ENCODE data around the gene MYO5C.

DNA sequence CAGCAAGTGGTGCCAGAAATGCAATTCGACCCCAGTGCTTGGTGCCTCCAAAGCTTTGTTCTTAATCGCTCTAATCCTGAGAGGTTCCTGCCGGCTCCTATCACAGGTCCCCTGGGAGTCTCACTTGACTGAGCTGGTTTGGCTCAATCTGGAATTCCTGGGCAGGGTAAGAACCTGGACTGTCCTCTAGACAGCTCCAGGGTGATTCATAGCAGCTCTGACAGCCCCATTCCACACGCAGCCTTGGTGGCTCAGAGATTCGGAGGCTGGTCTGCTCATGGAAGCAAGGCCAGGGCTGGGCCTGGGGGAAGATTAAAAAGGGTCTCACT lies 37.9 kb downstream of the MYO5C start:
- TF ChIP-seq, protein P1, sequence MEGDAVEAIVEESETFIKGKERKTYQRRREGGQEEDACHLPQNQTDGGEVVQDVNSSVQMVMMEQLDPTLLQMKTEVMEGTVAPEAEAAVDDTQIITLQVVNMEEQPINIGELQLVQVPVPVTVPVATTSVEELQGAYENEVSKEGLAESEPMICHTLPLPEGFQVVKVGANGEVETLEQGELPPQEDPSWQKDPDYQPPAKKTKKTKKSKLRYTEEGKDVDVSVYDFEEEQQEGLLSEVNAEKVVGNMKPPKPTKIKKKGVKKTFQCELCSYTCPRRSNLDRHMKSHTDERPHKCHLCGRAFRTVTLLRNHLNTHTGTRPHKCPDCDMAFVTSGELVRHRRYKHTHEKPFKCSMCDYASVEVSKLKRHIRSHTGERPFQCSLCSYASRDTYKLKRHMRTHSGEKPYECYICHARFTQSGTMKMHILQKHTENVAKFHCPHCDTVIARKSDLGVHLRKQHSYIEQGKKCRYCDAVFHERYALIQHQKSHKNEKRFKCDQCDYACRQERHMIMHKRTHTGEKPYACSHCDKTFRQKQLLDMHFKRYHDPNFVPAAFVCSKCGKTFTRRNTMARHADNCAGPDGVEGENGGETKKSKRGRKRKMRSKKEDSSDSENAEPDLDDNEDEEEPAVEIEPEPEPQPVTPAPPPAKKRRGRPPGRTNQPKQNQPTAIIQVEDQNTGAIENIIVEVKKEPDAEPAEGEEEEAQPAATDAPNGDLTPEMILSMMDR (conservative IDR thresholded peaks at IDR 0.05; ENCODE audit: low read length): no peak
- no peak for TF ChIP-seq EZH2phosphoT487 (IDR thresholded peaks at IDR 0.05; ENCODE audit: borderline replicate concordance, low read depth, low read length)

Measured in OCI-LY7 (cell line).